ENCODE results near the gene PDIA3.

- peak; percentile 18 for TF ChIP-seq CTCF (IDR thresholded peaks at IDR 0.05; ENCODE audit: low read depth, low read length)
- TF ChIP-seq EZH2phosphoT487 (IDR thresholded peaks at IDR 0.05; ENCODE audit: low read depth) = no peak
Observed at GRCh38 chr15:43775411-43775965, 29.2 kb downstream of the PDIA3 start.

All from OCI-LY3 (cell line).